GM21786 (cell line): Measurements from ENCODE around the gene SMIM45.

Source experiments
- ATAC-seq: cut with Tn5 transposase; IDR thresholded peaks from one replicate; pipeline ENCODE4 v1.9.1; 2021; ENCODE audit not compliant: unreplicated experiment

Gene SMIM45

DNA sequence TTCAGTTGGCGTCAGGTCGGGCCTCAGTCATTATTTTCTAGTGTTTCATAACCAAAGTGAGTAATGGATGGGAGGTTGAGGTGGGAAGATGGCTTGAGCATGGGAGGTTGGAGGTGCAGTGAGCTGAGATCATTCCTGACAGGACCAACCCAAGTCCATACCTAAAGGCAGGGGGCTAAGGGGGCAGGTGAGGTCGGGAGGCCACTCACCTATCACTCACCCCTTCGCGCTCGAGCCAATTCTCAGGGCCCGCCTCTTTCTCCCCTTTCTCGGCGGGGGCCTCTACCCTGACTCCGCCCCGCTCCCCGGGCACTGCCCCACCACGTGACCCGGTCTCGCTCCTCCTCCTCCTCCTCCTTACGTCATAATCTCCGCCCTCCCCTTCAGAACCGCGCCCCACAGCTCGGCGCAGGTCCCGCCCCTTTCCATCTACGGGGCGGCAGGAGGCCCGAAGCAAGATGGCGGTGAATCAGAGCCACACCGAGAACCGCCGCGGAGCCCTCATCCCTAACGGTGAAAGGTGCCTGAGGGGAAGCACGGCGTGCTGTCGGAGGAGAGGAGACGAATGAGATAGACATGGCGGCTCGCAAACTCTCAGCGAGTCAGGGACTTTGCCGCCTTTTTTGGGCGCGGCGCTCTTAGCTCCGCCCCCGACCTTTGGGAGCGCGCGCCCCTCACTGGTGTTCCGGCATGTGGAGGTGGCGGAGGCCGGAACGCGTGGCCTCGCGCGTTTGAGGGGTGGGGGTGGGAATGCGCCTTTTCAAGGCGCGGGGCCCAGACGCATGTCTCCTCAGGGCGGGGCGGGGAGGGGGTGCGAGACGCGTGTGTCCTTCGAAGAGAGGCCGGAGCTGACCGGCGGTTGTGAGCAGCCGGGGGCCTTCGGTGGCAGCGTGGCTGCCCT lies 46.7 kb downstream of the SMIM45 start, which contains the start of gene WBP2NL:
Gene WBP2NL, plus strand, starts transcription at position 428 of the 901 bp plus-strand sequence. Its CDS starts 31 bp downstream, at position 459.
- ATAC-seq: peak; percentile 68

GRCh38 chr22:42000466-42000865 lies 48.5 kb downstream of the SMIM45 start:
- no peak for ATAC-seq

DNA sequence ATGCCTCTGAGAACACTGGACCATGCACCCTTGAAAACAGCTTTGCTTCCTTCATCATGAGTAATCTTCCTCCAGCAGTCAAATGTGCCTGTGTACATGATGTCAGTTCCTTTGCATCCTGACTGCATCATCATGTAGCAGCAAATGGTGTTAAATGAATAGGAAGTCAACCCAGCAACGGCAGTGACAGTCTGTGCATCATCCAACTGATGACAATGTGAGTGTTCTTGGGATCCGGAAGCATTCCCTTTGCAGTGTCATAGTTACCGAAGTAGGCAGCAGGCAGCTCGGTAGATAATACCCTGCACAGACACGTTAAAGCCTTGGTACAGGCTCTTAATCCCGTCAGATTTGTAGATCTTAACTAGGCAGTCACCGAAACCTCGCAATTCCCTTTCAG lies 49.2 kb downstream of the SMIM45 start:
- ATAC-seq: no peak

GRCh38 chr22:42001706-42002105 lies 49.8 kb downstream of the SMIM45 start:
- no peak for ATAC-seq

GRCh38 chr22:42007922-42008321 lies 56.0 kb downstream of the SMIM45 start:
- ATAC-seq: no peak
